RPMI8226 (cell line): ENCODE measurements around the gene GFPT2.

Source experiments
- DNase-seq: peaks from one replicate; pipeline ENCODE4 v3.0.0-alpha.2; 2015

The GFPT2 gene

GRCh38 chr5:180332861-180333260, 20.3 kb downstream of the GFPT2 start:
- no peak for DNase-seq

- no peak for DNase-seq
Observed at GRCh38 chr5:180332051-180332517, 21.1 kb downstream of the GFPT2 start.

- DNase-seq, result no peak
Observed at GRCh38 chr5:180331647-180331950, 21.5 kb downstream of the GFPT2 start.

- DNase-seq, result no peak
Observed at GRCh38 chr5:180330810-180331646, 22.1 kb downstream of the GFPT2 start.

- no peak for DNase-seq
Observed at GRCh38 chr5:180330270-180330648, 22.9 kb downstream of the GFPT2 start.

- DNase-seq, result no peak
Observed at GRCh38 chr5:180329606-180330269, 23.4 kb downstream of the GFPT2 start.

- no peak for DNase-seq
Observed at GRCh38 chr5:180329138-180329435, 24.0 kb downstream of the GFPT2 start.

GRCh38 chr5:180328296-180329137, 24.6 kb downstream of the GFPT2 start:
- peak; percentile 90 for DNase-seq

GRCh38 chr5:180326989-180327565, 26.1 kb downstream of the GFPT2 start:
- no peak for DNase-seq

GRCh38 chr5:180324601-180324950, 28.6 kb downstream of the GFPT2 start:
- DNase-seq, result no peak

- DNase-seq, result no peak
Observed at GRCh38 chr5:180323941-180324600, 29.1 kb downstream of the GFPT2 start.

GRCh38 chr5:180323160-180323559, 30.0 kb downstream of the GFPT2 start:
- DNase-seq, result no peak

GRCh38 chr5:180318456-180319089, 34.6 kb downstream of the GFPT2 start:
- no peak for DNase-seq

- DNase-seq, result no peak
Observed at GRCh38 chr5:180316586-180316985, 36.5 kb downstream of the GFPT2 start.

GRCh38 chr5:180315762-180316212, 37.3 kb downstream of the GFPT2 start:
- peak; percentile 63 for DNase-seq

- no peak for DNase-seq
Observed at GRCh38 chr5:180313677-180314505, 39.2 kb downstream of the GFPT2 start.

- no peak for DNase-seq
Observed at GRCh38 chr5:180311216-180311615, 41.9 kb downstream of the GFPT2 start.

- no peak for DNase-seq
Observed at GRCh38 chr5:180306796-180307195, 46.3 kb downstream of the GFPT2 start.

GRCh38 chr5:180305481-180305880, 47.7 kb downstream of the GFPT2 start:
- DNase-seq, result no peak

- DNase-seq, result no peak
Observed at GRCh38 chr5:180304431-180305375, 48.4 kb downstream of the GFPT2 start.
